ENCODE measurements around the gene SLC39A1. TPM values are rescaled to one million over a fixed set of nuclear protein-coding genes. Genes with fewer than 3 reads are reported as not detected.

SLC39A1 gene
- 113 and 119 TPM in 2 replicates for total RNA-seq

GRCh38 chr1:153963030-153963849 is at the start of gene SLC39A1:
Gene SLC39A1 (minus strand): TSS chr1:153963537. CDS start chr1:153962715, 822 bp downstream.

GRCh38 chr1:153990468-153991150 is 27.3 kb upstream of the SLC39A1 start, which contains the start of gene RPS27:
Gene RPS27 (plus strand): TSS chr1:153990762. CDS start chr1:153990797, 35 bp downstream.

GRCh38 chr1:153985941-153986761 is 22.8 kb upstream of the SLC39A1 start, which contains the start of gene RAB13:
Gene RAB13 (minus strand): TSS chr1:153986339. CDS start chr1:153986236, 103 bp downstream.

GRCh38 chr1:153977250-153978240 is 14.2 kb upstream of the SLC39A1 start, which contains the start of gene JTB:
Gene JTB (minus strand): TSS chr1:153977674. CDS start chr1:153977252, 422 bp downstream.

GRCh38 chr1:153967107-153967999 is 4.0 kb upstream of the SLC39A1 start, which contains the start of gene CREB3L4:
Gene CREB3L4 (plus strand): TSS chr1:153967902. CDS start chr1:153968526, 624 bp downstream.

GRCh38 chr1:153958111-153958960 is 5.0 kb downstream of the SLC39A1 start, which contains the start of gene CRTC2:
Gene CRTC2 (minus strand): TSS chr1:153958612. CDS start chr1:153958497, 115 bp downstream.

GRCh38 chr1:153946622-153947241 is 16.6 kb downstream of the SLC39A1 start, which contains the start of gene DENND4B:
Gene DENND4B (minus strand): TSS chr1:153946718. CDS start chr1:153944374, 2,344 bp downstream.

GRCh38 chr1:153922972-153923925 is 40.1 kb downstream of the SLC39A1 start, which contains the start of gene GATAD2B:
Gene GATAD2B (minus strand): TSS chr1:153922972. CDS start chr1:153828347, 94,625 bp downstream.

Other genes with a start within 250 kb of the SLC39A1 start
- gene INTS3, start 235.5 kb downstream of the SLC39A1 start, total RNA-seq, result 35.7 and 43.2 TPM in 2 replicates
- 6.6 and 13.0 TPM in 2 replicates for gene SLC27A3, start 188.1 kb downstream of the SLC39A1 start, total RNA-seq
- 2.9 and 3.6 TPM in 2 replicates for gene GATAD2B, start 40.6 kb downstream of the SLC39A1 start, total RNA-seq
- 20.4 and 24.5 TPM in 2 replicates for gene DENND4B, start 16.8 kb downstream of the SLC39A1 start, total RNA-seq
- gene CRTC2, start 4.9 kb downstream of the SLC39A1 start, total RNA-seq, result 2.5 and 3.6 TPM in 2 replicates
- gene CREB3L4, start 4.4 kb upstream of the SLC39A1 start, total RNA-seq, result 7.7 and 10.4 TPM in 2 replicates
- 88.4 and 123 TPM in 2 replicates for gene JTB, start 14.1 kb upstream of the SLC39A1 start, total RNA-seq
- 70.1 and 78.1 TPM in 2 replicates for gene RAB13, start 22.8 kb upstream of the SLC39A1 start, total RNA-seq
- 516 and 1,068 TPM in 2 replicates for gene RPS27, start 27.2 kb upstream of the SLC39A1 start, total RNA-seq
- gene NUP210L, start 191.5 kb upstream of the SLC39A1 start, total RNA-seq, result under 0.01 and 0.12 TPM in 2 replicates
- 485 and 1,214 TPM in 2 replicates for gene TPM3, start 228.6 kb upstream of the SLC39A1 start, total RNA-seq
- gene CFAP141, start 242.8 kb upstream of the SLC39A1 start, total RNA-seq, result not detected in 2 replicates